ENCODE measurements around the gene DDX42. TPM values are rescaled to one million over a fixed set of nuclear protein-coding genes. Genes with fewer than 3 reads are reported as not detected.

Gene DDX42
- total RNA-seq, 1 donor from 2014 or later: 51.7 TPM

- peak overlapping the region; percentile 50 for H3K27ac ChIP-seq (replicated peaks)
- H3K27me3 ChIP-seq (ENCODE audit: low read depth): no peaks in the 10 kb centered on the region
- no peaks in the 10 kb centered on the region for H3K9me3 ChIP-seq (replicated peaks)
- intact Hi-C loops (cut with micrococcal nuclease): no loop called here
- DNase-seq: no peak
- peaks cover 52% of the 10 kb centered on the region for H3K4me1 ChIP-seq
- no peak for TF ChIP-seq CTCF (IDR thresholded peaks at IDR 0.05; ENCODE audit: borderline replicate concordance)
- H3K36me3 ChIP-seq: peaks cover 71% of the 10 kb centered on the region
- H3K4me3 ChIP-seq: no peak overlapping the region
These were observed 61.3 kb downstream of the DDX42 start for GRCh38 chr17:63835167-63835720.

GRCh38 chr17:63836811-63837210, 62.8 kb downstream of the DDX42 start:
- H3K36me3 ChIP-seq: peaks cover 56% of the 10 kb centered on the region
- intact Hi-C loops (cut with micrococcal nuclease): no loop called here

GRCh38 chr17:63837480-63837879, 63.5 kb downstream of the DDX42 start:
- DNase-seq: no peak
- Histone ChIP-seq H3K27me3 (ENCODE audit: low read depth) (no peaks in the 10 kb centered on the region), H3K9me3 (replicated peaks) (no peaks in the 10 kb centered on the region), H3K4me1 (peaks cover 69% of the 10 kb centered on the region), H3K36me3 (peaks cover 49% of the 10 kb centered on the region), H3K4me3 (no peak overlapping the region), H3K27ac (replicated peaks) (peak overlapping the region; percentile 98)
- intact Hi-C loops (cut with micrococcal nuclease): no loop called here
- no peak for TF ChIP-seq CTCF (IDR thresholded peaks at IDR 0.05; ENCODE audit: borderline replicate concordance)

More at GRCh38 chr17:63836811-63837210, 62.8 kb downstream of the DDX42 start:
- DNase-seq: no peak
- peak overlapping the region; percentile 98 for H3K27ac ChIP-seq (replicated peaks)
- TF ChIP-seq CTCF (IDR thresholded peaks at IDR 0.05; ENCODE audit: borderline replicate concordance): no peak
- H3K27me3 ChIP-seq (ENCODE audit: low read depth): no peaks in the 10 kb centered on the region
- H3K4me3 ChIP-seq: no peak overlapping the region
- peaks cover 64% of the 10 kb centered on the region for H3K4me1 ChIP-seq
- H3K9me3 ChIP-seq (replicated peaks): no peaks in the 10 kb centered on the region

- intact Hi-C loops (cut with micrococcal nuclease): no loop called here
- no peak for DNase-seq
- Histone ChIP-seq H3K36me3 (peaks cover 43% of the 10 kb centered on the region), H3K27me3 (ENCODE audit: low read depth) (no peaks in the 10 kb centered on the region), H3K27ac (replicated peaks) (peak overlapping the region; percentile 98), H3K9me3 (replicated peaks) (no peaks in the 10 kb centered on the region), H3K4me1 (peaks cover 70% of the 10 kb centered on the region), H3K4me3 (peak overlapping the region; percentile 40)
- no peak for TF ChIP-seq CTCF (IDR thresholded peaks at IDR 0.05; ENCODE audit: borderline replicate concordance)
These were observed 64.1 kb downstream of the DDX42 start for GRCh38 chr17:63837962-63838600.

- intact Hi-C loops (cut with micrococcal nuclease): no loop called here
- H3K9me3 ChIP-seq (replicated peaks): no peaks in the 10 kb centered on the region
- no peaks in the 10 kb centered on the region for H3K27me3 ChIP-seq (ENCODE audit: low read depth)
- H3K4me3 ChIP-seq: peak overlapping the region; percentile 97
- peaks cover 77% of the 10 kb centered on the region for H3K4me1 ChIP-seq
- peak; percentile 93 for DNase-seq
- H3K36me3 ChIP-seq: peaks cover 37% of the 10 kb centered on the region
- H3K27ac ChIP-seq (replicated peaks): peak overlapping the region; percentile 98
- TF ChIP-seq CTCF (IDR thresholded peaks at IDR 0.05; ENCODE audit: borderline replicate concordance): no peak
These were observed 64.7 kb downstream of the DDX42 start for GRCh38 chr17:63838631-63839171.

All from left ventricle myocardium inferior (tissue), 1 donor.